Renal cortex interstitium (tissue), 11 donors: ENCODE data around the gene MTUS2. TPM values are rescaled to one million over a fixed set of nuclear protein-coding genes. Genes with fewer than 3 reads are reported as not detected.
A peak's percentile ranks its signal among the peaks of the same experiment; 100 is the strongest.
"Not testable (repeated sequence)": the region's sequence is repeated elsewhere in the genome, so short reads cannot be mapped to it uniquely, and the experiment has no call there.

ENCODE experiments used
- DNase-seq, 11 donors: peaks; one replicate each; pipeline ENCODE4 v3.0.0-alpha.2; 2013; ENCODE audit warnings: low read depth in 9 of 11, low spot score in 4 of 11; ENCODE audit errors: extremely low read depth in 1 of 11
- polyA plus RNA-seq, 3 donors: library from polyadenylated mRNA; unstranded; fragments of 120-200 nt; gene quantifications; one replicate each; pipeline ENCODE4 v1.2.1, GENCODE V29; 2013; ENCODE audit not compliant: insufficient read length in 3 of 3

MTUS2 gene
- polyA plus RNA-seq, 3 donors: 0.48 to 0.99 (median 0.67) TPM

DNA sequence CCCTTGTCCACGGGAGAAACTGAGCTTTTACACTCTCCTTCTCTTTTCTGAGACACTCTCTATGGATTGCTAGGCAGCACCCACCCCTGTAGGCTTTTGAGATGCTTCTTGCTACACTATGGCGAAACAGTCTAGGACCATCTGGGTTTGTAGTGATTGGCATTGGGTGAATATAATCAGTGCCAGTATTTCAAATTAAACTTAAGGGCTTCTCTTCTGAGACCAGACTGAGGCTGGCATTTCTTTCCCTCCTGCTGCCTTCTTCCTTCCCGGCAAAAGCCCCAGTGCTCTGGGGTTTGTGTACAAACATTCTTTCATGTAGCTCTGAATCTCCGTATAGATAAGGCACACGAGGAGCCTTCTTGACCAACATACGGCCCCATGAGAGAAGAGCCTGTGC is 498.6 kb downstream of the MTUS2 start:
- DNase-seq: no peak

DNA sequence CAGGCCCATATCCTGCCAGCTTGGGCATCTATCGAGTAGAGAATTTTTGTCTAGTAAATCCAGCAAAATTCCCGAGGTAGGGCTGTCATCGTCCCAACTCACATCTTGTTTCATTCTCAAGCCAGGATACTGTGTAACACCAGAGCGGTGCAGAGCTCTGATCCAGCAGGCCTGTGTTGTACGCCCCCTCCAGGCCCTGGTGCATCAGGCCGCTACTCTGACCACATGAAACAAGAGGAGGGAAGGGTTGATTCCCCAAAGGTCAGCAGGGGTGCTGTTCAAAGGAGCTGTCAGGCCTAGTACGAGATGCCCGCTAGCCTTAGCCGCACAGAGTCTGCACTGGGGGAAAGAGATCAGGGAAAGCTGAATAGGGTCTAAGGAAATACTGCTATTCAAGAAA is 499.3 kb downstream of the MTUS2 start:
- DNase-seq: no peak

DNA sequence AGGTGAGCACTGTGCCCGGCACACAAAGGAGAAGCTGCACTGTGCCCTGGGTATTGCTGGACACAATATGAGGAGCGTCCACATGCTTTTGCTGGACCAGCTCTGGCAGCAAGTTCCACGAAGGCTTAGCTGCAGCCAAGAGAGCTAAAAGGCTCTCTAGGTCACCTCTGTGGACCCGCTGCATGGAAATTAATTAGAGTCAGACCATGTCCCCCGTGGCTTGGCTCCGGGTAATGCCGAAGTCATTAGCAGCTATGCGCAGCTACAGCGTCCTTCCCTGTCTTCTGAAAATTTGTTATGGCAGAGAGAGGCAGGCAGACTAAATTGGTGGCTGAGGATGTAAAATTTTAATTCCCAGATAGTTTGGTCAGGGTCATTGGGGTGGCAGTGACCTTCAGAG is 503.8 kb downstream of the MTUS2 start:
- no peak for DNase-seq

DNA sequence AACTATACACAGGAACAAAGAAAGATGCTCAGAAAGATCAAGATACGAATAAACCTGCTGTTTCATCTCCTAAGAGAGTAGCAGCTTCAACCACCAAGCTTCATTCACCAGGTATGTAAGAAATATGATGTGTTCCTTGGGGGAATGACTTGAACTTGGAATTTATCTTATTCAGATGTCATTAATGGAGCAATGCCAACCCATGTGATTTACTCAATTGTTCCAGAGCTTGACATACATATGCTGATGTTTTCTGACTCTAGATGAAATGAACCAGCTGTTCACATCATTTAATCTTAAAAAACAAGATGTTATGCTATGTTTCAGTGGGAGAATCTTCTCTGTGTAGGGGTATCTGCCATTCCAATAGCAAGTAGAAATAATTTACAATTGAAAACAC is 504.5 kb downstream of the MTUS2 start:
- DNase-seq: no peak

DNA sequence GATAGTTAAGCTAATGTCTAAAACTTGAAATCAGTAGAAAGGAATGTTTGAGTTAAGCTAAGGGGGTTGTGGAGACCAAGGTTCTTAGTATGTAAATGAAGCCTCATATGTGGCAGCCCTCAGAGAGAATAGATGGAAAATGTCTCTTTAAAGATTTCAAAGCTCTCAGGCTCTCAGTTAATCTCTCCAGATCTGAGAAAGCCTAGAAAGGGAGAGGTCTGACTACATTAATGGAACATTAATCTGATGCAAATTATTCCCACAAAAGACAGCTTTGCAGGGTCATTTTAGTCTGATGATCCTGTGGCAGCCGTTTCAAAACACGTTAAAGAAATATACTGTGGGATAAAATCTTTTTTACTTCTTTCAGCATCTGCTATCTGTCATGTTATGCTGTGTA is 508.4 kb downstream of the MTUS2 start:
- no peak for DNase-seq

DNA sequence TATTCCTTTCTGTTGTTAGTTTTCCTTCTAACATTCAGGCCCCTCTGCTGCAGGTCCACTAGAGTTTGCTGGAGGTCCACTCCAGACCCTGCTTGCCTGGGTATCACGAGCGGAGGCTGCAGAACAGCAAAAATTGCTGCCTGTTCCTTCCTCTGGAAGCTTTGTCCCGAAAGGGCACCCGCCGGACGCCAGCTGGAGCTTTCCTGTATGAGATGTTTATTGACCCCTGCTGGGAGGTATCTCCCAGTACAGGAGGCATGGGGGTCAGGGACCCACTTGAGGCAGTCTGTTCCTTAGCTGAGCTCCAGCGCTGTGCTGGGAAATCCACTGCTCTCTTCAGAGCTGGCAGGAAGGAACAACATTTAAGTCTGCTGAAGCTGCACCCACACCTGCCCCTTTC is 516.2 kb downstream of the MTUS2 start:
- no peak for DNase-seq

DNA sequence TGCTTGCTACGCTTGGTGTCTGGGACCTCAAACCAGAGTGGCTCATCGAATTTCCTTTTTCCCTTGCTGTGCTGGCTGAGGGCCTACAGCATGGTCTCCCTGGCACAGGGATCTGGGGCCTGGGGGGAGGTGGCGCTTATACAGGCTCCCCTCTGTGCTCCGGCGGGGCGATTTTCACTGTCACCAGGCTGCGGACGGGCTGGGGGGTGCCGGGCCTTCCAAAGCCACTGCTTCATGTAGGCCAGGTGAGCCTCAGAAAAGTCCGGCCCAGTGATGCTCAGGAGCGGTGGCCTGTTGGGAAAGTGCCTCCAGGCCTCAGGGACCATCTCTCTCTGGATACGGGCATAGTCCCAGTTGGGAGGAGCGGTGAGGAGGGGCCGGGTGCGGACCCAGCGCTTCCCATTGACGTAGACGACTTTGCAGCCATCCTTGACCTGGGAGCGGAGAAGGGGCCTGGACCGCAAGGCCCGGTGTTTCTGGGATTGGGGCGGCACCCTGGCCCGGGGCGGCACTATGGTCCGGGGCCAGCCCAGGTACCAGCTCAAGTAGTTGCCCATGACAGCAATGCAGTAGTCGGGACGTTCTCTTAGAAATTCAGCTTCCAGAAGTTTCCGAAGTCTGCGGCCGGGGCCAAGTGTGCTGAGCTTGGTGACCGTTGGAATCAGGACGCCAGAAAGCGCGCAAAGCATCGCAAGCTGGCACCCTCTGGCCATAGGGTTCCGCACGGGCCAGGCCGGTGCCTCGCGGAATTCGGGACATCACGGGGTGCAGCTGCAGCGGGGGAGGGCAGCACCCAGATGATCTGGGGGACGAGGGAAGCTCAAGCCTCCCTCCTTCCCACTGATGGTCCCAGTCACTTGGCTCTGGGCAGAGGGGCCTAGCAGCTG is 519.5 kb downstream of the MTUS2 start:
- no peak for DNase-seq

DNA sequence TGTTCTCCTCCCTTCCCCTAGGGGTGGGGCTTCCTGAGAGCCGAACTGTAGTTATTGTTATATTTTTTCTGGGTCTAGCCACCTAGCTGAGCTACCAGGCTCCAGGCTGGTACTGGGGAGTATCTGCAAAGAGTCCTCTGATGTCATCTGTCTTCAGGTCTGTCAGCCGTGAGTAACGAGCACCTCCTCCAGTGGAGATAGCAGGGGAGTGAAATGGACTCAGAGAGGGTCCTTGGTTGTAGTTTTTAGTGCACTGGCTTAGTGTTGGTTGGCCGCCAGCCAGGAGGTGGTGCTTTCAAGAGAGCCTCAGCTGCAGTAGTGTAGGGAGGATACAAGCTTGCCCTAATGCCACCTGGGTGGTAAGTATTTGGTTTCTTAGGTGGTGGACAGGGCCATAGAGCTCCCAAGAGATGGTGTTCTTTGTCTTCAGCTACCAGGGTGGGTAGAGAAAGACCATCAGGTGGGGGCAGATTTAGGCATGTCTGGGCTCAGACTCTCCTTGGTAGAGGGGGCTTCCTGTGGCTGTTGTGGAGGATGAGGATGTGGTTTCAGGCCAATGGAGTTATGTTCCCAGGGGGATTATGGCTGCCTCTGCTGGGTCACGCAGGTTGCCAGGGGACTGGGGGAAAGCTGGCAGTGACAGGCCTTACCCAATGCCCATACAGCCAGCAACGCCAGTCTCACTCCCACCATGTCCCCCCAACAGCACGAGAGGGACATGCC is 525.9 kb downstream of the MTUS2 start:
- not testable (repeated sequence) for DNase-seq

DNA sequence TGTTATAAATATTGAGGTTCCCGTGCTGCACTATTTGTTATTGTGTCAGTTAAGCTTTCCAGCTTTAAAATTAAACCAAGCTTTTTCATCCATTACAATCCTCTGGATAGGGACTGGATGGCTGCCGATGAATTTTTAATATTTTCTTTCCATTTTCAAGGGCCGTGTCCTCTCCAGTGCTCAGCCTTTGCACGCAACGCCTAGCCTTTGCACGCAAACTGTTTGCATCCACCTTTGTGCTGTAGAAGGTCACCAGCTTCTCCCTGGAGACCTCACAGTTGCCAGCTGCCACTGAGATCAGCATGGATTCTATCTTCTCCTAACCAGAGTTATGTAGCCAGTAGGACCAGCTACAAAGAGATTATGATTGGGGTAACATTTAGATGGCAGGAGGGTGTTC is 534.9 kb downstream of the MTUS2 start:
- DNase-seq: no peak

DNA sequence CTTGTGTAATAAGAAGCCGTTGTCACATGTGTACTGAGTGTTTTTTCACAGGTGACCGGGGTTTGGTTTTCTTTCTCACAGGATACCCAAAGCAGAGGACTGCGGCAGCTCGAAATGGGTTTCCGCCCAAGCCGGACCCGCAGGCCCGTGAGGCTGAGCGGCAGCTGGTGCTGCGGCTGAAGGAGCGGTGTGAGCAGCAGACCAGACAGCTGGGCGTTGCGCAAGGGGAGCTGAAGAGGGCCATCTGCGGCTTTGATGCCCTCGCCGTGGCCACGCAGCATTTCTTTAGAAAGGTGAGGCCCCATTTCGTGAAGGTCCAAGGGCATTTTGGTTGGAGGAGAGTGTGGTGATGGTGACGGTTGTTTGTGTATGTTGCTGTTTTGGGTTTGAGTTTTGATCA is 539.0 kb downstream of the MTUS2 start:
- DNase-seq: no peak

DNA sequence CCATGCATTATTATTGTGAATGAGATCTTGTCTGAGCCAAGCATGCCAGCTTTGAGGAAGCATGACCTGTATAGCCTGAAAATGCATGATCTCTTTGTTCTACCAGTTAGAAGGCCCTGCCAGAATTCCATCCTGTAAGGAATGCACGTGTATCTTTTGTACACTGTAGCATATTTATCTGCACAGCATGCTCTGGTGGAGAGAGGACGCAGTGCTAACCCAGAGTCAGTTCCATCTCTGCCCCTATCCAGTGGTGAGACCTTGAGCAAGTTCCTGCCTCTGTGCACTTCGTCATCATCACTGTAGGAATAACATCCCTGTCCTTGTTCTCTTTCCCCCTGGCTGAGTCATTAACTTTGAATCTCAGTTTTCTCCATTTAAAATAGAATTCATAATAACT is 541.6 kb downstream of the MTUS2 start:
- peak in 1 of 11 donors; percentile 7 for DNase-seq

DNA sequence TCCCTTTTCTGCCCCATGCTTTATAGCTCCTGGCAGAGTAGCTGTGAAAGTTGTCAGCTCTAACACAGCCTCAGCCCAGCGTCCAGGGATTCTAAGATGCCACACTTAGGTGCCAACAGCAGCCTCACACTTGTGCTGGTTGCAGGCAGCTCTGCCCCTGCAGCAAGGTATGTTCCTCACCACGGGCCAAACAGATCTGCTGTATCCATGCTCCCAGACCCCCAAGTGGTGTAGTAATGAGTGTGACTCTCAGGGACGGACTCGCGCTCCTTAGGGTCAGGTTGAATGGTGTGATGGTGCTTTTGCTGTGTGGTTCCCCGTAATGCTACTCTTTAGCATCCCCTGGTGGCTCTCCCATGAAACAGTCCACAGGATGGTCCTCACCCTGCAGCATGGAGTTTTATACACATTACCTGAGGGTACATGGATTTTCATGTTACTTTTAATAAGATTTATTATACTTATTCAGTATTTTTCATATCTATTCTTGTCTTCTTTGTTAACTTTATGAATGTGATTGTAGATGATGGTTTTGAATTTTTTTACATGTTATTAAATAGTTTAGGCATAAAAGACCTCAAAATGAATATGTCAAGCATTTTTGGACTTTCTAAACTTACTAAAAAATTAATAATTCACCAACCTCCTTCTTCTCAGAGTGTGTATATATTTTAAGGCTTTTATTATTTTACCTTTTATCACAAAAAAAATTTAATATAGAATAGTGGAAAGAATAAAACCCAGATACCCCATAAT is 542.9 kb downstream of the MTUS2 start:
- DNase-seq: peak; percentile 35 to 58 (median 46)

DNA sequence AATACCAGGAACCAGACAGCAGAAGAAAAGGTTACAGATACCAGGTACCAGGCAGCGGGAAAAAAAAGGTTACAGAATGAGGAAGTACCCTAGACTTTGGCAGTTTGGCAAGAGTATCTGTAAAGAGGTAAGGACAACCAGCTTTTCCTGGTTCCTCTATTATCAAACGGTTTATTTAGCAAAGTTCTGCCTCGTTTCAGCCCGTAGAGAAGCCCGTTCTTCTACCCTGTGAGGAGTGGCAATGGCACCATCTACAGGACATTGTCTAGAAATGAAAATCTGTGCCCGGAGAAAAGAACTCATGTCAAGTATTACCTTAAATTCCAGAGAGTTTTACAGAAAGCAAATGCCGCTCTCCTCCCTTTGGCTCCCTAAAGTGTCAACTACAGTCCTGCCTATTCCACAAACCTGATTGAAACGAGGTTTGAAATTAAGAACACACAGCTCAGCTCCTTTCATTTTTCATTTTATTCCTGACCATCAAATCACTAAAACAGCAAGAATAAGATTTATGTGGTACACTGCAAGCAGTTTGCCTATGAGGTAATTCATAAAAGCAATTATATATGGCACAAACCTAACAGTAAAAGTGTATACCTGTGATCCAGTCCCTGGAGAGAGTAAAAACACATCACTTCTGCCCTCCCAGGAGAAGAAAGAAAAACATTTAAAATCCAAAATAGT is 549.1 kb downstream of the MTUS2 start:
- DNase-seq: peak in 10 of 11 donors; percentile 12 to 72 (median 30)

DNA sequence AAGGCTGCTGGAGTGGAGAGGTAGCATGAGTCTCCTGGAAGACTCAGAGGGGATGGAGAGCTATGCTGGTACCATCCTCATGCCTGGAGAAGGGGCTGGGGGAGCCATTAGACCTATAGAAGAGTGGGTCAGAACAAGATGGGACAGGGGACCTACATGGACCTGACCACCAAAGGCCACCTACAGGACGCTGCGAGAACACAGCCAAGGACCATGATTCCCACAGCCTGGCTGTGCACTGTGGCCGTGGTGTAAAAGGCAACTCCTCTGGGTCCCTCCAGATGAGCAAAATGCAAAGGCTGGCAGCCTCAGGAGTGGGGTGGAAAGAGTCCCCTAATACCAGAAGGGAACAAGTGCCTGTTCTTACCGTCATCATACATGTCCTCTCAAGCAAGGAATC is 559.1 kb downstream of the MTUS2 start:
- no peak for DNase-seq

DNA sequence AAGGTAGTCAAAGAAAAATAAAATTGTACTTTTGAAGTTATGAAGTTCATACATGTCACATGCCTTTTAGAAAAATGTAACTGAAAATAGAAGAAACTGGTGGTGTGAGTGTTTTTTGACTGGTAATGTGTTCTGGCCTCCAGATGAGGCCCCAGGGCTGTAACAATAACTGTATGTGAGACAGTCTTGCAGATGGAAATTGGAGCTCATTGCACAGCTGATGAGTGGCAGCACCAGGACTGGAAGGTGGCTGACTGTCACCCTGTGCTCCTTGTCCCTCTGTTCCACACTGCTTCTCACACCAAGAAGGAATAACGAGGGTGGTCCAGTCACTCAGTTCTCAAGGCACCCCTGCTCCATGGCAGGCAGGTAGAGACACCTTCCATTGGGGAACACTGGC is 559.7 kb downstream of the MTUS2 start:
- DNase-seq: no peak

DNA sequence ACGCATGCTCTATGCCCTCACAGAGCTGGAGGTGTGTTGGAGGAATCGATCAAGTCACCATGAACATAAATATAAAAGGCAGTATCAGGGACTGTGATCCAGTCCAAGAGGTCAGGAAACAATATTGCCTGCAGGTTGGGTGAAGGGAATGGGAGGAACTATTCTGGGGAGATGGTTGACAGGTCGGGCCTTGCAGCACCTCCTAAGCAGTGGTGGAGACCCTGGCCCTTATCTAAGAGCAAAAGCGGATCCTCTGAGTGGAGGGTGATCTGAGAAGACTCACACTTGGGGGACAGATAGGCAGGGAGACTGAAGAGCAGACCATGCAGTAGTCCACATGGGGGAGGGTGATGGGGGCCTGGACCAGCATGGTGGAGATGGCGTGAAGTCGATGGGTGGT is 561.9 kb downstream of the MTUS2 start:
- no peak for DNase-seq

DNA sequence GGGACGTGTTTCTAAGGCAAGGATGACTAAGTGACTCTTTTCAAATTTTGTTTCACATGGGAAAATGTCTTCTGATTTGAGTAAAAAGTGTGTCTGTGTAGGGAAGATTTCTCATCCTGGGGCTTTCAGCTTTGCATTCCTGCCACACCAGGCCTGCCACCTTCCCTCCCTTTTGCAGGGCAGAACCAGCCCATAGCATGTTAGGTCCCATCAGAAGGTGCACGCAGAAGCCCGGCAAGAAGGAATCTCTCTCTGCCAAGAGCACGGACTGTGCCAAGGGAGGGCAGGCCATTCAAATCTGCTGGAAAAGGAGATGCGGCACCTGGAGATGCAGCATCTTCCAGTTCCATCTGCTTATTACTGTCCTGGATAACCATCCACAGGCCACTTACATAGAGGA is 563.3 kb downstream of the MTUS2 start:
- no peak for DNase-seq

DNA sequence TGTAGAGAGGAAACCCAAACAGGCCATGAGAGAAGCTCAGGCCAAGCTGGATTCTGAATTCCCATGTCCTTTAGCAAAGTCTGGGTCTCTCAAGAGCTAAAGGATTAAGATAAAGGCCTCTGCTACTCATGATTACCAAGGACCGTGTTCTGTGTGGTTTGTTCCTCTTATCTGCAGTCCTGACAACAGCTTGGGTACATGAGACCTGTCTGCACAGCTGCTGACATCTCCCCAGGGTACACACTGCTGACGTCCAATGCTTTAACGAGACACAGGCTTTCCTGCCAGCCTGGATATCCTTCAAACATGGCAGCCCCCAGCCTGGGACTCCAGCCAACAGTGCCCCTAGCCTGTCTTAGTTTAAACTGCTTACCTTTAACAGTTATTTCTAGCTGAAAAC is 564.3 kb downstream of the MTUS2 start:
- DNase-seq: no peak

DNA sequence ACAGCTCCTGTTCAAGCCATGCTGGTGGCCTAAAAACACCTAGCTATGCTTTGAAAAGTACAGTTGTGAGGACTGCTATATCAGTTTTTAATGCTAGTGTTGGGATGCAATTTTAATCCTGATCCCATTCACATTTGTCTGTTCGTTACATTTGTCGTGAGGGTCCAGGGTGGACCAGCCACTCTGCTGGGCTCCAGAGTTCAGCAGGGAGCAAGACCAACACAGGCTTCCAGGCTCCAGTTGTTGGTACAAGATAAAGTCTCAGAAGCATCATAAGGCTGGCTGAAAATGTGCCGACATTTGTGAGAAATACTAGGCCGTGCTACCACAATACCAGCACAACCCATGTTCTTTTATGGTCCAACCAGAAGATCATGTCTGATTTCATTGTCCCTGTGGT is 564.7 kb downstream of the MTUS2 start:
- DNase-seq: no peak
